Prostate gland (tissue), 2 donors: ENCODE measurements around the gene GPR137B. TPM values are rescaled to one million over a fixed set of nuclear protein-coding genes. Genes with fewer than 3 reads are reported as not detected.
"Not testable (repeated sequence)": the region's sequence is repeated elsewhere in the genome, so short reads cannot be mapped to it uniquely, and the experiment has no call there.

Source experiments
- DNase-seq: peaks from one replicate; pipeline ENCODE4 v3.0.0-alpha.2; 2019; ENCODE audit warnings: low spot score
- H3K27ac ChIP-seq, 2 donors: fragments of 200-600 bp; sonication (generic); 2 replicates each; pipeline ENCODE4 v1.5.1; 2017 to 2019
- H3K27me3 ChIP-seq: fragments of 200-600 bp; sonication (generic); replicated peaks from 2 replicates; pipeline ENCODE4 v1.5.1; 2019; ENCODE audit not compliant: insufficient read depth
- H3K36me3 ChIP-seq, 2 donors: fragments of 200-600 bp; sonication (generic); 1 replicate in 1 of 2; 2 replicates in 1 of 2; pipeline versions ENCODE4 v1.5.1 to v1.8.1; 2017 to 2019
- H3K4me1 ChIP-seq: fragments of 200-600 bp; sonication (generic); replicated peaks from 2 replicates; pipeline ENCODE4 v1.5.1; 2019
- H3K4me3 ChIP-seq, 2 donors: fragments of 200-600 bp; sonication (generic); 2 replicates each; pipeline ENCODE4 v1.5.1; 2017 to 2019
- H3K9me3 ChIP-seq: fragments of 200-600 bp; sonication (generic); 2 replicates; pipeline ENCODE4 v1.5.1; 2017
- POLR2A ChIP-seq: fragments of 450-650 bp; IDR thresholded peaks from one replicate; pipeline ENCODE4 v1.6.1; 2016; ENCODE audit warnings: antibody characterized with exemption, mild to moderate bottlenecking
- POLR2AphosphoS5 ChIP-seq: sonication (generic); formaldehyde crosslinking; IDR thresholded peaks from one replicate; pipeline ENCODE4 v1.6.1; 2017; ENCODE audit warnings: antibody characterized with exemption
- WGBS: methylation state at CpG from one replicate; pipeline ENCODE4 v1.1.5; 2018; 5-methylcytosine and 5-hydroxymethylcytosine counted together
- intact Hi-C: fragments of 100-400 bp; cut with DNase I; formaldehyde crosslinking; loops from one replicate; pipeline ENCODE4 v1.14.2; 2022
- total RNA-seq, 2 donors: library from RNA; depleted of rRNA; stranded (reverse); fragments of >200 nt; gene quantifications; one replicate each; pipeline ENCODE4 v1.1.0, GENCODE V29; 2016
- TF ChIP-seq, protein P1 (sequence below), 4 experiments: fragments of 200-600 bp in 2 of 4; fragments of 450-650 bp in 2 of 4; sonication (generic) in 2 of 4; IDR thresholded peaks; 1 replicate in 3 of 4; 2 replicates in 1 of 4; pipeline ENCODE4 v1.5.1; 2016 to 2019; ENCODE audit warnings: antibody characterized with exemption in 4 of 4, mild to moderate bottlenecking in 2 of 4, moderate library complexity in 2 of 4

GPR137B gene
- total RNA-seq, 2 donors from 2014 or later = 9.1 to 33.7 TPM

DNA sequence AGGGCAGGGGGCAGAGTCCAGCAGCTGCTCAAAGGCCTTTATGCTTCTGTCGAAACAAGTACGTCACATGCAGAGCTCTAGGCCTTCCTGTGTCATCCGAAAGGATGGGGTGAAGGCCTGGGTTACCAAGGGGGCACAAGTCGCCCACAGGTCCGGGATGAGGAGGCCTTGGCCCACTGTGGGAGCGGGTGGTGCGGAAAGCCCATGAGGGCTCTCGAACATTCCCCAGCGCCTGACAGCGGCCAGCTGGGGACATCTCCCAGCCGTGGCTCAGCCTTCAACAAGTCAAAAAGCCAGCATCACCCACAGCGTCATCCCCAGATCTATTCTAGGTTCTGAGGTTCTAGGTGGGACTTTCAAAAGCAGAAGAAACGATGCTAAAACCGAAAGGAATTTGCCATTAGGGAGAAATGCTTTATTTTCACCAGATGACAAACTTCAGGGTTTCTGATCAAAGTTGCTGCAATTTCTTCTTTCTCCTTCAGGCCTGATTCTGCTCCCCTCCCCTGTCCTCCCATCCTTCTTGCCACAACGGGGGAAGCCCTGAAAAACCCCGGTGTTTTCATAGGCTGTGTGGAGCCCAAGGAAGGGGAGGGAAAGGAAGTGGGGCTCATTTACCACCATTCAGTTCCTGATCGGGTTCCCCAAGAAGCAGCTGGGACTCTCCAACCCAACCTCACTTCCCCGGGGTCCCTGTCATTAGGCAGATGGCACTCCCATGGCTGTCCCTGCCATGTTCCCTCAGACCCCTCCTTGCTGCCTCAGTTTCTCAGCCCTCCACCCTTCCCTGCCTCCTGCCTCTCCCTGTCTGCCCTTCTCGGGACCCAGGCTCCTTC lies 17.6 kb downstream of the GPR137B start:
- DNase-seq = no peak
- intact Hi-C loops = no loop called here
- TF ChIP-seq, protein P1, sequence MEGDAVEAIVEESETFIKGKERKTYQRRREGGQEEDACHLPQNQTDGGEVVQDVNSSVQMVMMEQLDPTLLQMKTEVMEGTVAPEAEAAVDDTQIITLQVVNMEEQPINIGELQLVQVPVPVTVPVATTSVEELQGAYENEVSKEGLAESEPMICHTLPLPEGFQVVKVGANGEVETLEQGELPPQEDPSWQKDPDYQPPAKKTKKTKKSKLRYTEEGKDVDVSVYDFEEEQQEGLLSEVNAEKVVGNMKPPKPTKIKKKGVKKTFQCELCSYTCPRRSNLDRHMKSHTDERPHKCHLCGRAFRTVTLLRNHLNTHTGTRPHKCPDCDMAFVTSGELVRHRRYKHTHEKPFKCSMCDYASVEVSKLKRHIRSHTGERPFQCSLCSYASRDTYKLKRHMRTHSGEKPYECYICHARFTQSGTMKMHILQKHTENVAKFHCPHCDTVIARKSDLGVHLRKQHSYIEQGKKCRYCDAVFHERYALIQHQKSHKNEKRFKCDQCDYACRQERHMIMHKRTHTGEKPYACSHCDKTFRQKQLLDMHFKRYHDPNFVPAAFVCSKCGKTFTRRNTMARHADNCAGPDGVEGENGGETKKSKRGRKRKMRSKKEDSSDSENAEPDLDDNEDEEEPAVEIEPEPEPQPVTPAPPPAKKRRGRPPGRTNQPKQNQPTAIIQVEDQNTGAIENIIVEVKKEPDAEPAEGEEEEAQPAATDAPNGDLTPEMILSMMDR (IDR thresholded peaks at IDR 0.05) = no peak
- TF ChIP-seq POLR2AphosphoS5 = no peak
- no peak for TF ChIP-seq POLR2A
- Histone ChIP-seq H3K27ac (no peak overlapping the region), H3K36me3 (no peaks in the 10 kb centered on the region), H3K9me3 (no peaks in the 10 kb centered on the region), H3K27me3 (no peaks in the 10 kb centered on the region), H3K4me3 (no peak overlapping the region), H3K4me1 (no peaks in the 10 kb centered on the region)
- WGBS = 82% methylated on average over 19 of the region's 19 CpGs

DNA sequence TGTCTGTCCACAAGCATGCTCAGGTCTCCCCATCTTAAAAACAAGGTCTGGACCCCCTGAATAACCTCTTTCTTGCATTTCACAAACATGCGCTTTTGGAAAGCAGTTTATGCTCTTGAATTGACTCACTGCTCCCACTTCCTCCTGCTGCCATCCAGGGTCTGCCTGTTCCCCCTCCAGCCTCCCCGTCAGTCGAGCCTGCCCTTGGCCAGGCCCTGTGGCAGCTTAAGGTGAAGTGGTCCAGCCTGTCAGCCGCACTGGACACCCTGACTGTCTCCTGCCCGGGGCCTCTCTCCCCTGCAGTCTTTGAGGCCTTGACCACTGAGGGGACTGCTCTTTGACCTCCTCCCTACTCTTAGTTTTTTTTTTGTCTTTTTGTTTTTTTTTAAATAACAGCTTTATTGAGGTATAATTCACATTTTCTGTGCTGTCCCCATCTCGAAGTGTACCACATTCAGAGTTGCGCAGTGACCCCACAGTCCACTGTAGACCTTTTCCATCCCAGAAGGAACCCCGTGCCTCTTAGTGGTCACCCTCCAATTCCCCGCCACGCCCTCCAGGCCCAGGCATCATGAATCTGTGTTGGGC lies 18.3 kb downstream of the GPR137B start:
- H3K4me3 ChIP-seq = no peak overlapping the region
- H3K27ac ChIP-seq = no peak overlapping the region
- TF ChIP-seq POLR2AphosphoS5 (no peak), POLR2A (no peak)
- TF ChIP-seq, protein P1 (IDR thresholded peaks at IDR 0.05) = no peak
- intact Hi-C loops = no loop called here
- DNase-seq = no peak
- WGBS = 93% methylated on average over 10 of the region's 10 CpGs
- H3K9me3 ChIP-seq = no peaks in the 10 kb centered on the region
- H3K27me3 ChIP-seq = no peaks in the 10 kb centered on the region
- H3K4me1 ChIP-seq = no peaks in the 10 kb centered on the region
- H3K36me3 ChIP-seq = no peaks in the 10 kb centered on the region

DNA sequence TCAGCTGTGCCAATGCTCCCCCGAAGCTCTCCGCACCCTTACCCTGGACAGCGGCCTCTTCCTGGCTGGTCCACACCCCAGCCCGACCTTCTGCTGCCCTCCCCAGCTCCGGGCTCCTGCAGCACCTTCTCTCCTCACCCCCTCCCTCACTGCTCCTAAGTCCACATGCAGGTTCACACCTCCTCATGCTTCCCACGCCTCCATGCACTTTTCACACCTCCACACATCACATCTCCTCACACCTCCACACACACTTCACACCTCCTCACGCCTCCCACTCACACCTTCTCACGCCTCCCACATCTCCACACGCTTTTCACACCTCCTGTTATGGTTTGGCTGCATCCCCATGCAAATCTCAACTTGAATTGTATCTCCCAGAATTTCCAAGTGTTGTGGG lies 18.9 kb downstream of the GPR137B start:
- intact Hi-C loops = no loop called here
- Histone ChIP-seq H3K27me3 (no peaks in the 10 kb centered on the region), H3K9me3 (no peaks in the 10 kb centered on the region), H3K4me3 (no peak overlapping the region), H3K4me1 (no peaks in the 10 kb centered on the region), H3K27ac (no peak overlapping the region), H3K36me3 (no peaks in the 10 kb centered on the region)
- WGBS = 98% methylated on average over 9 of the region's 9 CpGs
- DNase-seq = no peak
- TF ChIP-seq POLR2AphosphoS5 (no peak), POLR2A (no peak)
- TF ChIP-seq, protein P1 (IDR thresholded peaks at IDR 0.05) = no peak

DNA sequence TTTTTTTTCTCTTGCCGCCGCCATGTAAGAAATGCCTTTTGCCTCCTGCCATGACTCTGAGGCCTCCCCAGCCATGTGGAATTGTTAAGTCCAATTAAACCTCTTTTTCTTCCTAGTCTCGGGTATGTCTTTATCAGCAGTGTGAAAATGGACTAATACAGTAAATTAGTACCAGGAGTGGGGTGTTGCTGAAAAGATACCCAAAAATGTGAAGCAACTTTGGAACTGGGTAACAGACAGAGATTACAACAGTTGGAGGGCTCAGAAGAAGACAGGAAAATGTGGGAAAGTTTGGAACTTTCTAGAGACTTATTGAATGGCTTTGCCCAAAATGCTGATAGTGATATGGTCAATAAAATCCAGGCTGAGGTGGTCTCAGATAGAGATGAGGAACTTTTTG lies 19.4 kb downstream of the GPR137B start:
- H3K36me3 ChIP-seq, H3K9me3 ChIP-seq, H3K4me1 ChIP-seq, H3K27ac ChIP-seq, intact Hi-C loops, H3K27me3 ChIP-seq, H3K4me3 ChIP-seq, DNase-seq: not testable (repeated sequence)
- 97% methylated on average over 3 of the region's 3 CpGs for WGBS

DNA sequence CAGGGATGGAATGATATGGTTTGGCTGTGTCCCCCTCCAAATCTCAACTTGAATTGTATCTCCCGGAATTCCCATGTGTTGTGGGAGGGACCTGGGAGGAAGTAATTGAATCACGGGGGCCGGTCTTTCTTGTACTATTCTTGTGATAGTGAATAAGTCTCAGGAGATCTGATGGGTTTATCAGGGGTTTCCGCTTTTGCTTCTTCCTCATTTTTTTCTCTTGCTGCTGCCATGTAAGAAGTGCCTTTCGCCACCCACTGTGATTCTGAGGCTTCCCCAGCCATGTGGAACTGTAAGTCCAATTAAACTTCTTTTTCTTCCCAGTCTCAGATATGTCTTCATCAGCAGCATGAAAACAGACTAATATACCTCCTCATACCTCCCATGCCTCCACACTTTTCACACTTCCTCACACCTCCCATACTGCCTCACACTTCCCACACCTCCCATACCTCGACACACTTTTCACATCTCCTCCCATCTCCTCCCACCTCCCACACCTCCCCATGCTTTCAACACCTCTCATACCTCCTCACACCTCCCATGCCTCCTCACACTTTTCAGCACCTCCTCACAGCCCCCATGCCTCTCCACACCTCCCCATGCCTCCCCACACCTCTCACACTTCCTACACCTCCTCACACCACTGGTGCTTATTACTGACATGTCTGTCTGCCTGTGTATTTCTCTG lies 21.3 kb downstream of the GPR137B start:
- TF ChIP-seq, protein P1 (IDR thresholded peaks at IDR 0.05) = no peak
- TF ChIP-seq POLR2AphosphoS5 = no peak
- TF ChIP-seq POLR2A = no peak
- intact Hi-C loops = no loop called here
- Histone ChIP-seq H3K4me3 (no peak overlapping the region), H3K4me1 (no peaks in the 10 kb centered on the region), H3K27ac (no peak overlapping the region), H3K9me3 (no peaks in the 10 kb centered on the region), H3K36me3 (no peaks in the 10 kb centered on the region), H3K27me3 (no peaks in the 10 kb centered on the region)
- WGBS = 82% methylated on average over 6 of the region's 6 CpGs
- DNase-seq = no peak
